ENCODE measurements around the gene PTPRCAP.

DNA sequence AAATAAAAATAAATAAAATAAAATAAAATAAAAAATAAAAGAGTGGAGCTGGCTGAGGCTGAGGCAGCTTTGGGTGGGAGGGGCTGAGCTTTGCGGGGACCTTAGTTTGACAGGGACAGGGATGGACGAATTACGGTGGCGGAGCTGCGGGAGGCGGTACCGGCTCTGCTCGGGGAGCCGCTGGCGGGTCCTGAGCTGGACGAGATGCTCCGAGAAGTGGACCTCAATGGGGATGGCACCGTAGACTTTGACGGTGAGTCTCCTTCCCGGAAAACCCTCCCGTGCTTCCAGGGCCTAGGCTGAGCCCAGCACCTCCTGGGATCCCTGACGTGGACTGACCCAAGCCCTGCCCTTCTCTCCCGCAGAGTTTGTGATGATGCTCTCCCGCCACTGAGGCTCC, 20.8 kb upstream of the PTPRCAP start:
- no peak for TF ChIP-seq CTCF (IDR thresholded peaks at IDR 0.05; ENCODE audit: low read depth, low read length, missing input control)
- no peak for TF ChIP-seq GABPA (IDR thresholded peaks at IDR 0.05 in 1 of 2, conservative IDR thresholded peaks at IDR 0.05 in 1 of 2)
- TF ChIP-seq RAD21 (IDR thresholded peaks at IDR 0.05) = no peak
- no peak for TF ChIP-seq YY1 (IDR thresholded peaks at IDR 0.05)
- TF ChIP-seq MAX (IDR thresholded peaks at IDR 0.05) = no peak
- no peak for TF ChIP-seq EGR1 (IDR thresholded peaks at IDR 0.05; ENCODE audit: low read depth in 2 of 2)
- TF ChIP-seq, protein P1, sequence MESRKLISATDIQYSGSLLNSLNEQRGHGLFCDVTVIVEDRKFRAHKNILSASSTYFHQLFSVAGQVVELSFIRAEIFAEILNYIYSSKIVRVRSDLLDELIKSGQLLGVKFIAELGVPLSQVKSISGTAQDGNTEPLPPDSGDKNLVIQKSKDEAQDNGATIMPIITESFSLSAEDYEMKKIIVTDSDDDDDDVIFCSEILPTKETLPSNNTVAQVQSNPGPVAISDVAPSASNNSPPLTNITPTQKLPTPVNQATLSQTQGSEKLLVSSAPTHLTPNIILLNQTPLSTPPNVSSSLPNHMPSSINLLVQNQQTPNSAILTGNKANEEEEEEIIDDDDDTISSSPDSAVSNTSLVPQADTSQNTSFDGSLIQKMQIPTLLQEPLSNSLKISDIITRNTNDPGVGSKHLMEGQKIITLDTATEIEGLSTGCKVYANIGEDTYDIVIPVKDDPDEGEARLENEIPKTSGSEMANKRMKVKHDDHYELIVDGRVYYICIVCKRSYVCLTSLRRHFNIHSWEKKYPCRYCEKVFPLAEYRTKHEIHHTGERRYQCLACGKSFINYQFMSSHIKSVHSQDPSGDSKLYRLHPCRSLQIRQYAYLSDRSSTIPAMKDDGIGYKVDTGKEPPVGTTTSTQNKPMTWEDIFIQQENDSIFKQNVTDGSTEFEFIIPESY (IDR thresholded peaks at IDR 0.05) = no peak

All from liver (tissue), 3 donors.